Caco-2 (cell line): ENCODE measurements around the gene TECR. TPM values are rescaled to one million over a fixed set of nuclear protein-coding genes. Genes with fewer than 3 reads are reported as not detected.

Experiments
- BruUV-seq: library from RNA; stranded (reverse); fragments of 400-500 nt; replicated peaks from 2 replicates; lab custom pipeline; 2021; lab: Mats Ljungman, UMichigan
- CTCF ChIA-PET: fragments of 300-600 bp; sonication (Branson Sonifier 250); formaldehyde crosslinking; loops from one replicate; lab custom pipeline; 2022; ENCODE audit warnings: antibody characterized with exemption; lab: Charles Lee
- POLR2A ChIA-PET: fragments of 300-600 bp; sonication (Branson Sonifier 250); formaldehyde crosslinking; loops from one replicate; lab custom pipeline; 2022; ENCODE audit warnings: antibody characterized with exemption; lab: Charles Lee
- DNase-seq, 2 experiments: peaks; one replicate each; pipeline versions ENCODE4 v3.0.0 to v3.0.0-alpha.2; 2020 to 2022
- H3K27me3 ChIP-seq: replicated peaks from 2 replicates; pipeline ENCODE4 v1.6.0; 2011; ENCODE audit warnings: low read length; ENCODE audit not compliant: control insufficient read depth, insufficient read depth
- H3K36me3 ChIP-seq: 2 replicates; pipeline ENCODE4 v1.5.1; 2011; ENCODE audit warnings: low read length; ENCODE audit not compliant: control insufficient read depth, insufficient read depth
- H3K4me1 ChIP-seq: fragments of 250-450 bp; sonication (Bioruptor Pico); 2 replicates; pipeline ENCODE4 v1.5.1; 2020; ENCODE audit warnings: mild to moderate bottlenecking
- H3K4me3 ChIP-seq: 2 replicates; pipeline ENCODE4 v1.5.1; 2011; ENCODE audit warnings: low read depth, mild to moderate bottlenecking, control low read depth, low read length
- H3K9me3 ChIP-seq: fragments of 250-450 bp; sonication (Bioruptor Pico); 2 replicates; pipeline ENCODE4 v1.5.1; 2020; ENCODE audit warnings: mild to moderate bottlenecking, moderate library complexity
- H3K27ac Mint-ChIP-seq: one replicate; pipeline ENCODE4 v1.8.0; 2022; ENCODE audit warnings: mixed read lengths; ENCODE audit not compliant: unreplicated experiment
- H3K27me3 Mint-ChIP-seq: one replicate; pipeline ENCODE4 v1.8.0; 2022; ENCODE audit warnings: mixed read lengths; ENCODE audit not compliant: insufficient read depth, unreplicated experiment
- H3K36me3 Mint-ChIP-seq: one replicate; pipeline ENCODE4 v1.8.0; 2022; ENCODE audit warnings: mild to moderate bottlenecking, mixed read lengths; ENCODE audit not compliant: insufficient read depth, unreplicated experiment
- H3K4me1 Mint-ChIP-seq: one replicate; pipeline ENCODE4 v1.8.0; 2022; ENCODE audit warnings: low read depth, mixed read lengths; ENCODE audit not compliant: unreplicated experiment
- H3K4me3 Mint-ChIP-seq: one replicate; pipeline ENCODE4 v1.8.0; 2022; ENCODE audit warnings: mild to moderate bottlenecking, moderate library complexity, mixed read lengths; ENCODE audit not compliant: unreplicated experiment
- H3K9me3 Mint-ChIP-seq: one replicate; pipeline ENCODE4 v1.8.0; 2022; ENCODE audit warnings: mixed read lengths; ENCODE audit not compliant: unreplicated experiment
- intact Hi-C: fragments of 100-400 bp; cut with micrococcal nuclease; formaldehyde crosslinking; loops from one replicate; pipeline ENCODE4 v1.10.0; 2022; ENCODE audit not compliant: unreplicated experiment
- total RNA-seq: library from RNA; stranded (reverse); gene quantifications from 2 replicates; pipeline ENCODE4 v1.2.3, GENCODE V29; 2022
- TF ChIP-seq, protein P1 (sequence below), 2 experiments: fragments of 200-600 bp in 1 of 2; IDR thresholded peaks; 1 replicate in 1 of 2; 2 replicates in 1 of 2; pipeline versions ENCODE4 v1.5.1 to v1.8.0; 2011 to 2022; ENCODE audit warnings: antibody characterized with exemption in 1 of 2, control low read depth in 1 of 2, inconsistent platforms in 1 of 2, low read depth in 1 of 2, low read length in 1 of 2, mild to moderate bottlenecking in 1 of 2, moderate library complexity in 1 of 2; ENCODE audit not compliant: insufficient read depth in 1 of 2, severe bottlenecking in 1 of 2, unreplicated experiment in 1 of 2

The TECR gene
- total RNA-seq, 1 experiment from 2014 or later = 300 TPM

GRCh38 chr19:14555918-14556661 is 26.7 kb downstream of the TECR start:
- Histone ChIP-seq H3K36me3 (peaks cover 1% of the 10 kb centered on the region; the same call in 1 of the 2 replicates), H3K4me1 (peaks cover 5% of the 10 kb centered on the region), H3K9me3 (no peaks in the 10 kb centered on the region), H3K4me3 (no peak overlapping the region), H3K27me3 (no peaks in the 10 kb centered on the region)
- H3K27me3 Mint-ChIP-seq = no peaks in the 10 kb centered on the region
- POLR2A ChIA-PET = interaction anchor here (0.6 kb wide), 1 partner anchor 544 kb away, joined by 3 read pairs; no protein-coding TSS in a partner anchor
- peaks cover 26% of the 10 kb centered on the region for H3K36me3 Mint-ChIP-seq
- H3K4me3 Mint-ChIP-seq = no peak overlapping the region
- no peak for DNase-seq
- no peaks in the 10 kb centered on the region for H3K9me3 Mint-ChIP-seq
- no TSS peak for BruUV-seq
- TF ChIP-seq, protein P1, sequence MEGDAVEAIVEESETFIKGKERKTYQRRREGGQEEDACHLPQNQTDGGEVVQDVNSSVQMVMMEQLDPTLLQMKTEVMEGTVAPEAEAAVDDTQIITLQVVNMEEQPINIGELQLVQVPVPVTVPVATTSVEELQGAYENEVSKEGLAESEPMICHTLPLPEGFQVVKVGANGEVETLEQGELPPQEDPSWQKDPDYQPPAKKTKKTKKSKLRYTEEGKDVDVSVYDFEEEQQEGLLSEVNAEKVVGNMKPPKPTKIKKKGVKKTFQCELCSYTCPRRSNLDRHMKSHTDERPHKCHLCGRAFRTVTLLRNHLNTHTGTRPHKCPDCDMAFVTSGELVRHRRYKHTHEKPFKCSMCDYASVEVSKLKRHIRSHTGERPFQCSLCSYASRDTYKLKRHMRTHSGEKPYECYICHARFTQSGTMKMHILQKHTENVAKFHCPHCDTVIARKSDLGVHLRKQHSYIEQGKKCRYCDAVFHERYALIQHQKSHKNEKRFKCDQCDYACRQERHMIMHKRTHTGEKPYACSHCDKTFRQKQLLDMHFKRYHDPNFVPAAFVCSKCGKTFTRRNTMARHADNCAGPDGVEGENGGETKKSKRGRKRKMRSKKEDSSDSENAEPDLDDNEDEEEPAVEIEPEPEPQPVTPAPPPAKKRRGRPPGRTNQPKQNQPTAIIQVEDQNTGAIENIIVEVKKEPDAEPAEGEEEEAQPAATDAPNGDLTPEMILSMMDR (IDR thresholded peaks at IDR 0.05; ENCODE audit: insufficient read depth in 1 of 2, low read depth in 1 of 2, low read length in 1 of 2, severe bottlenecking in 1 of 2, unreplicated experiment in 1 of 2) = no peak
- peak overlapping the region; percentile 28 for H3K27ac Mint-ChIP-seq
- intact Hi-C loops = no loop called here
- CTCF ChIA-PET = interaction anchor here (1.2 kb wide), 1 partner anchor 18 kb away, joined by 6 read pairs; no protein-coding TSS in a partner anchor
- peaks cover 11% of the 10 kb centered on the region for H3K4me1 Mint-ChIP-seq

GRCh38 chr19:14556662-14557188 is 27.3 kb downstream of the TECR start:
- H3K36me3 Mint-ChIP-seq = peaks cover 24% of the 10 kb centered on the region
- ChIA-PET CTCF (interaction anchor here (1.2 kb wide), 1 partner anchor 17 kb away, joined by 6 read pairs; no protein-coding TSS in a partner anchor), POLR2A (no interaction called here)
- peak in 1 of 2 experiments; percentile 65 for DNase-seq
- intact Hi-C loops = no loop called here
- no peaks in the 10 kb centered on the region for H3K27me3 ChIP-seq
- no peak overlapping the region for H3K4me3 ChIP-seq
- H3K27me3 Mint-ChIP-seq = no peaks in the 10 kb centered on the region
- H3K27ac Mint-ChIP-seq = peak overlapping the region; percentile 28
- H3K4me1 Mint-ChIP-seq = peaks cover 4% of the 10 kb centered on the region
- H3K36me3 ChIP-seq = peaks cover 1% of the 10 kb centered on the region; the same call in 1 of the 2 replicates
- no TSS peak for BruUV-seq
- H3K4me1 ChIP-seq = no peaks in the 10 kb centered on the region
- H3K9me3 ChIP-seq = no peaks in the 10 kb centered on the region
- H3K4me3 Mint-ChIP-seq = no peak overlapping the region
- H3K9me3 Mint-ChIP-seq = no peaks in the 10 kb centered on the region
- TF ChIP-seq, protein P1 (IDR thresholded peaks at IDR 0.05; ENCODE audit: insufficient read depth in 1 of 2, low read depth in 1 of 2, low read length in 1 of 2, severe bottlenecking in 1 of 2, unreplicated experiment in 1 of 2) = peak; percentile 67 to 83

- Histone ChIP-seq H3K4me3 (no peak overlapping the region), H3K27me3 (no peaks in the 10 kb centered on the region), H3K9me3 (no peaks in the 10 kb centered on the region), H3K36me3 (peaks cover 1% of the 10 kb centered on the region; the same call in 1 of the 2 replicates), H3K4me1 (no peaks in the 10 kb centered on the region)
- Mint-ChIP-seq H3K27me3 (no peaks in the 10 kb centered on the region), H3K4me3 (no peak overlapping the region), H3K27ac (no peak overlapping the region), H3K4me1 (no peaks in the 10 kb centered on the region), H3K36me3 (peaks cover 28% of the 10 kb centered on the region), H3K9me3 (no peaks in the 10 kb centered on the region)
- CTCF ChIA-PET = no interaction called here
- TF ChIP-seq, protein P1 (IDR thresholded peaks at IDR 0.05; ENCODE audit: insufficient read depth in 1 of 2, low read depth in 1 of 2, low read length in 1 of 2, severe bottlenecking in 1 of 2, unreplicated experiment in 1 of 2) = no peak
- no peak for DNase-seq
- intact Hi-C loops = no loop called here
- POLR2A ChIA-PET = no interaction called here
- no TSS peak for BruUV-seq
These were observed 29.1 kb downstream of the TECR start for GRCh38 chr19:14558370-14559066.
